Left renal cortex interstitium (tissue), 4 donors: Measurements from ENCODE around the gene CCNG1. TPM values are rescaled to one million over a fixed set of nuclear protein-coding genes. Genes with fewer than 3 reads are reported as not detected.

Source experiments
- DNase-seq, 4 donors: peaks; one replicate each; pipeline ENCODE4 v3.0.0-alpha.2; 2013; ENCODE audit warnings: low read depth in 4 of 4, low spot score in 2 of 4, missing footprints in 1 of 4
- polyA plus RNA-seq, 4 donors: library from polyadenylated mRNA; unstranded; fragments of 120-200 nt; gene quantifications; one replicate each; pipeline ENCODE4 v1.2.1, GENCODE V29; 2013; ENCODE audit not compliant: insufficient read length in 4 of 4

Gene CCNG1
- polyA plus RNA-seq, 4 donors: 159 to 224 (median 199) TPM

DNA sequence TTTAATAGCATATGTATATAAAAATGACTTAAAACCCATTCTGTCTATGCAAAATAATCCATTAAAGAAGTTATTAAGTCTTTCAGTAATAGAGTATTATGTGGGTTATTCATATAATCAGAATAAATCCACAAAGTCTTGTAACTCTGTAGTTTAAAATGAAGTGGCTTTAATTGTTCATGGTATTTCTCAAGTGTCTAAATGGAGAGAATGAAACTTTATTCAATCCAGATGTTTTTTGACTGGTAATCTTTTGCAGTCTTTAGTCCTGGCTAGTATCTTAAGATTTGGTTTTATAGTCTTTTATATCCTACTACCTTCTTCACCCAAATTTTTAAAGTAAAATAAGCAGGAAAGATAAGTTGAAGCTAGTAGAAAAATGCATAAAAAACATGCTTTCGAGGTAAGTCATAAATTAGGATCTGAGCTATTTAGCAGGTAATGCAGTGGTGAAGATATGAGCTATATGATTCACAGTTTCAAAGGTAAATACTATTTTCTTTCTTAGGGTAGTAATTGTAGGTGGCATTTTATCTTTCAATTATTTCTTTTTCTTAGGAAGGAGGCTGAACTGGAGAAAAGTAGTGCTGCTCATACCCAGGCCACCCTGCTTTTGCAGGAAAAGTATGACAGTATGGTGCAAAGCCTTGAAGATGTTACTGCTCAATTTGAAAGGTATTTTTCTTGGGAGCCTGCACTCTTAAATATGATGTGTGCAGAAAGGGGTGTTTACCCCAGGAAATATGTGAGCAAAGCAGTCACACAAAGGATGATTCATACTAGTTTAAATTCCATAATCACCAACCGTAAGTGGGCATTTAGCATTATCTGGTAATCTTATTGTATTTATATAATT, 41.0 kb downstream of the CCNG1 start:
- no peak for DNase-seq

DNA sequence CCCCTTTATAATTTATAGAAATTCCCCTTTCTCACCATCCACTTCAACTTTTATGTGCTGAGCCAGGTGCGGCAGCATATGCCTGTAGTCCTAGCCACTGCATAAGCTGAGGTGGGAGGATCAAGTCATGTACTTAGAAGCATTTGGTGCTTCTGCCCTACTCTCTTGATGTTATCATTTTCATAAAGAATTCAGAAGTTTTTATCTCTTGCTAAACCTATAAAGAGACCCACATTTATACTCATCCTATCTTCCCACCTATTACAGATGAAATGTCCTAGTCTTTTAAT, 41.5 kb downstream of the CCNG1 start:
- DNase-seq: no peak

DNA sequence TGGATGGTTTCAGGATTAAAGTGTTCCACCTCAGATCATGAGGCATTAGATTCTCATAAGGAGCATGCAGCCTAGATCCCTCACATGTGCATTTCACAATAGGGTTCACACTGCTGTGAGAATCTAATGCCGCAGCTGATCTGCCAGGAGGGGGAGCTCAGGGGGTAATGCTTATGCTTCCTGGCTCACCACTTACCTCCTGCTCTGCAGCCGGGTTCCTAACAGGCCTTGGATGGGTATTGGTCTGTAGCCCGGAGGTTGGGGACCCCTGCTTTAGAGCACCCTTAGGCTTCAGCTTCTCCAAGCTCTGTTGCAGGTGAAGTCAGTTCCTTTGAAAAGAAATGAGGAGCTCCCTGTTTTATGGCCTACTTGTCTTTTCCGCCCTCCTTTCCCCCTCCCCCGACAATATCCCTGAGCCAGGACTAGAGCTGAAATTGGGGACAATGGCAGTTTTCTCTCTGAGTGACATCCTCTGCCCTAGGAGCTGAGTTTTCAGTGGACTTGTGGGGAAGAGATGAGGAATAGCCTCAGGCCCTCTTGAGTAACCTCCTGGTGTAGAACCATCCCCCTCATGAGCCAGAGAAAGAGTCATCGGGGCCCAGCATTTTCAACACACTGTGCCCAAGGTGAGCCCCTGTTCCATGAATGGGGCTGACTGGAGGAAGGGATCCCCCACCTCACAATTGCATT, 51.8 kb downstream of the CCNG1 start:
- DNase-seq: no peak

DNA sequence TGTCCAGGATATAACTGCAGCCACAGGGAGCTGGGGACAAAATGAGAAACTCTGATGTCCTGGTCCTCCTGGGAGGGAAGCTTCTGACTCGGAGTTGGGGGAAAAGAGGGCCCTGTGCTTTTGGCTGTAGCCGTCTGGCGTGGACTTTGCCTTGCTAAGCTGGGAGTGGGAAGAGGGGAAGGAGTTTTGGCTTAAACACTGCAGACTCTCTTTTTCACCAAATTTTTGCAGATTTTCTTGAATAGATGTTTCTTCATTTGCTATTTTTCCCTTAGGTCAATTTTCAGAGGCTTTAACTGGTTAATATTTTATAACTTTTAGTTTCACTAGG, 52.3 kb downstream of the CCNG1 start:
- DNase-seq: no peak

Other genes starting within 250 kb of the CCNG1 start
- 10 to 100 TPM; 50.1 to 63.3 (median 57.3) TPM for gene NUDCD2, start 22.5 kb downstream of the CCNG1 start, polyA plus RNA-seq
- 10 to 100 TPM; 18.0 to 21.5 (median 20.9) TPM for gene HMMR, start 23.0 kb downstream of the CCNG1 start, polyA plus RNA-seq
- 100 to 1,000 TPM in 3 of 4 donors, 10 to 100 TPM in 1; 99.3 to 113 (median 109) TPM for gene MAT2B, start 68.0 kb downstream of the CCNG1 start, polyA plus RNA-seq